Nephron progenitor cell (in vitro differentiated cells): ENCODE results near the gene MDH2.

ENCODE experiments used
- DNase-seq: peaks from one replicate; pipeline ENCODE4 v3.0.0; 2021
- H3K27ac Mint-ChIP-seq: 2 replicates; pipeline ENCODE4 v1.8.0; 2021; ENCODE audit warnings: mild to moderate bottlenecking, moderate library complexity, mixed read lengths
- H3K27me3 Mint-ChIP-seq: 2 replicates; pipeline ENCODE4 v1.8.0; 2021; ENCODE audit warnings: mild to moderate bottlenecking, low read depth, mixed read lengths; ENCODE audit not compliant: poor library complexity
- H3K36me3 Mint-ChIP-seq: 2 replicates; pipeline ENCODE4 v1.8.0; 2021; ENCODE audit warnings: low read depth, mixed read lengths
- H3K4me1 Mint-ChIP-seq: 2 replicates; pipeline ENCODE4 v1.8.0; 2021; ENCODE audit warnings: mixed read lengths
- H3K4me3 Mint-ChIP-seq: 2 replicates; pipeline ENCODE4 v1.8.0; 2021; ENCODE audit warnings: mild to moderate bottlenecking, moderate library complexity, mixed read lengths
- H3K9me3 Mint-ChIP-seq: 2 replicates; pipeline ENCODE4 v1.8.0; 2021; ENCODE audit warnings: mild to moderate bottlenecking, moderate library complexity, mixed read lengths
- TF ChIP-seq, protein P1 (sequence below): fragments of 200-600 bp; sonication (generic); IDR thresholded peaks from 2 replicates; pipeline ENCODE4 v1.5.0; 2021; ENCODE audit warnings: antibody characterized with exemption

Gene MDH2

DNA sequence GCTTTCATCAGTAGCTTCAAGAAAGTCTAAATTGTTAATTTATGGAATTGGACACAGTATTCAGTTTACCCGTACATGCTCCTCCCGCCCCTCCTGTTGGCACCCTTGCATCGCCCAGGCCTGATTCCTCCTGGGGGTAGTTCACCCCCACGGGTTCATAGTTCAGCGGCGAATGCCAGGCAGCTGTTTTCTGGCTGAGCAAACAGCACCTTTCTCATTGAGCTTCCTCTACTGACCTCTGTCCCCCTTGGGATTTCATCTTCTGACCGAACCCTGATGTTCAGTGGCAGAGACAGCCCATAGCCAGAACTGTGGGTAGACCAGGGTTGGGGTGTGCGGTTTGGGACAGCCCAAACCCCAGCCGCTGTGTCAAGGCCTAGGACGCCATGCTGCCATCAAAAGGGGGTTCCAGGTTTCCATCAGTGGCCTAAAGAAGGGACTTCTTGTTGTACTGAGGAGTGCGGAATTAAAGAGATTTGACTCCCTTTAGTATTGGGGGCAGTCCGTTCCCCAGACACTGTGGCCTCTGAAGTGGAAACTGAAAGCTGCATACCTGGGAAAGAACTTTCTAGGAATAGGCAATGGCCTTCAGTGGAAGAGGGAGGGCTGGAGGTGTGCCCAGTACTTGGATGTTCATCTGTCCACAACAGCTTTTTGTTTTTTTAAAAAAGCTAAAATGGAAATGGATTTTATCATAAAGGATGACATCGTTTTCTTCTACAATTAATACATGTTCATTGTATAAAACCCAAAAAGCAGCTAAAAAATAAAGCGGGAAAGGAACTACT, 19.0 kb downstream of the MDH2 start:
- H3K36me3 Mint-ChIP-seq = peaks cover 41% of the 10 kb centered on the region
- no peaks in the 10 kb centered on the region for H3K4me1 Mint-ChIP-seq
- H3K27ac Mint-ChIP-seq = no peak overlapping the region
- no peak overlapping the region for H3K4me3 Mint-ChIP-seq
- no peak for DNase-seq
- no peaks in the 10 kb centered on the region for H3K9me3 Mint-ChIP-seq
- peaks cover 3% of the 10 kb centered on the region for H3K27me3 Mint-ChIP-seq
- TF ChIP-seq, protein P1, sequence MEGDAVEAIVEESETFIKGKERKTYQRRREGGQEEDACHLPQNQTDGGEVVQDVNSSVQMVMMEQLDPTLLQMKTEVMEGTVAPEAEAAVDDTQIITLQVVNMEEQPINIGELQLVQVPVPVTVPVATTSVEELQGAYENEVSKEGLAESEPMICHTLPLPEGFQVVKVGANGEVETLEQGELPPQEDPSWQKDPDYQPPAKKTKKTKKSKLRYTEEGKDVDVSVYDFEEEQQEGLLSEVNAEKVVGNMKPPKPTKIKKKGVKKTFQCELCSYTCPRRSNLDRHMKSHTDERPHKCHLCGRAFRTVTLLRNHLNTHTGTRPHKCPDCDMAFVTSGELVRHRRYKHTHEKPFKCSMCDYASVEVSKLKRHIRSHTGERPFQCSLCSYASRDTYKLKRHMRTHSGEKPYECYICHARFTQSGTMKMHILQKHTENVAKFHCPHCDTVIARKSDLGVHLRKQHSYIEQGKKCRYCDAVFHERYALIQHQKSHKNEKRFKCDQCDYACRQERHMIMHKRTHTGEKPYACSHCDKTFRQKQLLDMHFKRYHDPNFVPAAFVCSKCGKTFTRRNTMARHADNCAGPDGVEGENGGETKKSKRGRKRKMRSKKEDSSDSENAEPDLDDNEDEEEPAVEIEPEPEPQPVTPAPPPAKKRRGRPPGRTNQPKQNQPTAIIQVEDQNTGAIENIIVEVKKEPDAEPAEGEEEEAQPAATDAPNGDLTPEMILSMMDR = no peak

DNA sequence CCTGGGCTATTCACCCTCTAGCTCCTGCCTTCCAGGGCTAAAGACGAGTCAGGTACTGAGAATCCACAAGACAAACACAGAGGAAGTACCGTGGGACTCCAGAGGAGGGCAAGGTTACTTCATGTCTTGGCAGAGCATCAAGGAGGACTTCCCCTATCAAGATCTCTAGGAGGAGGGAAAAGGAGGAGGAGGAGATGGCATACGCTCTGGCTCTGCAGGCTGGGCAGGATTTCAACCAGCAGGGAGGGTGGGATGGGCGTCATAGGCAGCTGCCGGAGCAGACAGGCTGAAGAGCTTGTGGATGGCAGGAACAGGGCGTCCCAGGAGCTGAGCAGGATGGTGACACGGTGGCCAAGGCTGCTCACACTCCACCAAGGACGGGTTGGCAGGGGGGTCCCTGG, 21.3 kb downstream of the MDH2 start:
- H3K36me3 Mint-ChIP-seq = peaks cover 25% of the 10 kb centered on the region
- TF ChIP-seq, protein P1 = no peak
- no peaks in the 10 kb centered on the region for H3K9me3 Mint-ChIP-seq
- DNase-seq = no peak
- no peak overlapping the region for H3K4me3 Mint-ChIP-seq
- H3K27me3 Mint-ChIP-seq = peaks cover 3% of the 10 kb centered on the region
- no peaks in the 10 kb centered on the region for H3K4me1 Mint-ChIP-seq
- no peak overlapping the region for H3K27ac Mint-ChIP-seq

DNA sequence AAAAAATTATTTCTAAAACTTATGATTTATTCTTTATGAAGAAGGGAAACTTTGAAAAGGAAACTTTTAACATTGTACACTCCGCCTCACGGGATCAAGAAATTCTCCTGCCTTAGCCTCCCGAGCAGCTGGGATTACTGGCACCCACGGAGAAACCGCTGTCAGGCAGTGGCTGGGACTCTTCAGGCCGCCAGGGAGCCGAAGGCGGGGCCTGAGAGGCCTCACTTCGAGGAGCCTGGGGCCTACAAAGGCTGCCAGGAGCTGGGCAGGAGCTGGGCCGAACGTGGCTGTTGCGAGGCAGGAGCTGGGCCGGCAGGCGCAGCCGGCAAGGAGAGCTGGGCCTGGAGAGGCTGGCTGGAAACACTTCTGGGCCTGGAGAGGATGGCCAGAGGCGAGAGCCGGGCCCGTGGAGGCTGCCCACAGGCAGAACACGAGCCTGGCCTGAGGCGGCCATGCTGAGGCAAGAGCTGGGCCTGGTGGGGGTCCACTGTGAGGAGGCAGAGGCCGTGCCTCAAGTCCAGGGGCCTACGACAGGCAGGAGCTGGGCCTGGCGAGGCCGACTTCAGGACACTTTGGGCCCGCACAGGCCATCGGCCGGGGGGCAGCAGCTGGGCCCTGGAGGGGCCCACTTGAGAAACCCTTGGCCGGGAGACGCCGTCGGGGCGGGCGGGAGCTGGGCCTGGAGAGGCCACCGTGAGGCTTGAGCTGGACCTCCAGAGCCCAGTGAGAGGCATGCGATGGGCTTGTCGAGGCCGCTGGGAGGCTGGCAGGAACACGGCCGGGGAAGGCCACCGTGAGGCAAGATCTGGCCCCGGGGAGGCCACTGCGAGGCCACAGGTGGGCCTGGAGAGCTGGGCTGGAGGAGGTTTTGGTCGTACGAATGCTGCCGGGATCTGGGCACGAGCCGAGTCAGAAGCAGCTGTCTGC, 23.7 kb downstream of the MDH2 start:
- no peaks in the 10 kb centered on the region for H3K27me3 Mint-ChIP-seq
- H3K36me3 Mint-ChIP-seq = peaks cover 10% of the 10 kb centered on the region
- H3K9me3 Mint-ChIP-seq = peaks cover 5% of the 10 kb centered on the region
- DNase-seq = peak; percentile 12
- TF ChIP-seq, protein P1 = no peak
- H3K4me3 Mint-ChIP-seq = no peak overlapping the region
- no peaks in the 10 kb centered on the region for H3K4me1 Mint-ChIP-seq
- peak overlapping the region; percentile 64 for H3K27ac Mint-ChIP-seq

DNA sequence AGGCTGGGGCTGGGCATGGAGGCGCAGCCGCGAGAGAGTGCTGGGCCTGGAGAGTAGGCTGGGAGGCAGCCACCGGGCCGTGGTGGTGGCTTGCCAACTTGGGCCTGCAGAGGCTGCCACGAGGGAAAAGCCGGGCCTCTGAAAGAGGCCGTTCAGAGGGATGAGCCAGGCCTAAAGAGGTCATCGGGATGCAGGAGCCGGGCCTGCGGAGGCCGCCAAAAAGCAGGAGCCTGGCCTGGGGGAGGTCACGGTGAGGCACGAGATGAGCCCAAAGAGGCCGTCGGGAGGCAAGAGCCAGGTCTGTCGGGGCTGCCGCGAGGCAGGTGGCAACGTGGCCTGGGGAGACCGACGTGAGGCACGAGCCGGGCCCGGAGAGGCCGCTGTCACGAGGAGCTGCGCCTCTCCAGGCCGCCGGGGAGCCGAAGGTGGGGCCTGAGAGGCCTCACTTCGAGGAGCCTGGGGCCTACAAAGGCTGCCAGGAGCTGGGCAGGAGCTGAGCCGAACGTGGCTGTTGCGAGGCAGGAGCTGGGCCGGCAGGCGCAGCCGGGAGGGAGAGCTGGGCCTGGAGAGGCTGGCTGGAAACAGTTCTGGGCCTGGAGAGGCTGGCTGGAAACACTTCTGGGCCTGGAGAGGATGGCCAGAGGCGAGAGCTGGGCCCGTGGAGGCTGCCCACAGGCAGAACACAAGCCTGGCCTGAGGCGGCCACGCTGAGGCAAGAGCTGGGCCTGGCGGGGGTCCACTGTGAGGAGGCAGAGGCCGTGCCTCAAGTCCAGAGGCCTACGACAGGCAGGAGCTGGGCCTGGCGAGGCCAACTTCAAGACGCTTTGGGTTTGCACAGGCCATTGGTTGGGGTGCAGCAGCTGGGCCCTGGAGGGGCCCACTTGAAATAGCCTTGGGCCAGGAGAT, 24.6 kb downstream of the MDH2 start:
- Mint-ChIP-seq H3K4me3 (no peak overlapping the region), H3K36me3 (peaks cover 5% of the 10 kb centered on the region), H3K9me3 (peaks cover 5% of the 10 kb centered on the region), H3K27me3 (peaks cover 5% of the 10 kb centered on the region), H3K27ac (no peak overlapping the region), H3K4me1 (no peaks in the 10 kb centered on the region)
- TF ChIP-seq, protein P1 = no peak
- no peak for DNase-seq

DNA sequence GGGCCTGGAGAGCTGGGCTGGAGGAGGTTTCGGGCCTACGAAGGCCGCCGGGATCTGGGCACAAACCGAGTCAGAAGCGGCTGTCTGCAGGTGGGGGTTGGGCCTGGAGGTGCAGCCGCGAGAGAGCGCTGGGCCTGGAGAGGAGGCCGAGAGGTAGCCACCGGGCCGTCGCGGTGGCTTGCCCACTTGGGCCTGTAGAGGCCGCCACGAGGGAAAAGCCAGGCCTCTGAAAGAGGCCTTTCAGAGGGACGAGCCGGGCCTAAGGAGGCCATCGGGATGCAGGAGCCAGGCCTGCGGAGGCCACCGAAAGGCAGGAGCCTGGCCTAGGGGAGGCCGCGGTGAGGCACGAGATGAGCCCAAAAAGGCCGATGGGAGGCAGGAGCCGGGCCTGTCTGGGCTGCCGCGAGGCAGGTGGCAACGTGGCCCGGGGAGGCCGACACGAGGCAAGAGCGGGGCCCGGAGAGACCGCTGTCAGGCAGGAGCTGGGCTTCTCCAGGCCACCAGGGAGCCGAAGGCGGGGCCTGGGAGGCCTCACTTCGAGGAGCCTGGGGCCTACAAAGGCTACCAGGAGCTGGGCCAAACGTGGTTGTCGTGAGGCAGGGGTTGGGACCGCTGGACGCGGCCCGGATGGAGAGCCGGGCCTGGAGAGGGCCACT, 25.6 kb downstream of the MDH2 start:
- Mint-ChIP-seq H3K27me3 (peaks cover 5% of the 10 kb centered on the region), H3K4me3 (no peak overlapping the region), H3K9me3 (peaks cover 5% of the 10 kb centered on the region), H3K36me3 (peaks cover 5% of the 10 kb centered on the region), H3K27ac (no peak overlapping the region), H3K4me1 (no peaks in the 10 kb centered on the region)
- TF ChIP-seq, protein P1 = no peak
- DNase-seq = no peak
